GM19240 (cell line): ENCODE results near the gene HES4.

Source experiments
- DNase-seq: peaks from one replicate; pipeline ENCODE4 v3.0.0; 2011; ENCODE audit warnings: low spot score; ENCODE audit not compliant: insufficient read length

Gene HES4, protein sequence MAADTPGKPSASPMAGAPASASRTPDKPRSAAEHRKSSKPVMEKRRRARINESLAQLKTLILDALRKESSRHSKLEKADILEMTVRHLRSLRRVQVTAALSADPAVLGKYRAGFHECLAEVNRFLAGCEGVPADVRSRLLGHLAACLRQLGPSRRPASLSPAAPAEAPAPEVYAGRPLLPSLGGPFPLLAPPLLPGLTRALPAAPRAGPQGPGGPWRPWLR

DNA sequence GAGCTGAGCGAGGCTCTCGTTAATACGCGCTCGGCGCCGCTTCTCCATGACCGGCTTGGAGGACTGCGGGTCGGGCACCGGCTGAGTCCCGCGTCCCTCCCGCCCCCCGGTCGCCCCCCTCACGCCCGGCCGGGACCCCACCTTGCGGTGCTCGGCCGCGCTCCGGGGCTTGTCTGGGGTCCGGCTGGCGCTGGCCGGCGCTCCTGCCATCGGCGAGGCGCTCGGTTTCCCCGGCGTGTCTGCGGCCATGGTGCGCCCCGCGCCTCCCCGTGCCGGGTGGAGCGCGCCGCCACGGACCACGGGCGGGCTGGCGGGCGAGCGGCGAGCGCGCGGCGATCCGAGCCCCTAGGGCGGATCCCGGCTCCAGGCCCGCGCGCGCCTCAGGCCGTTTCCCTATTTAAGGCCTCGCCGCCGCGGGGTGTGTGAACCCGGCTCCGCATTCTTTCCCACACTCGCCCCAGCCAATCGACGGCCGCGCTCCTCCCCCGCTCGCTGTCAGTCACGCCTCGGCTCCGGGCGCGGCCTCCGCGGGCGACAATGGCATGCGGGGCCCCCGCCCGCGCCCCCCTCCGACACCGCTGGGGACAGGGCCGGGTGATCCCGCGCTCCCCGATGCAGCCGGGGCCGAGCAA, at the start of gene HES4:
TSS of gene HES4 (minus strand) at position 373 of the 632 bp plus-strand sequence. CDS start at position 249, 124 bp downstream.
- DNase-seq: no peak

DNA sequence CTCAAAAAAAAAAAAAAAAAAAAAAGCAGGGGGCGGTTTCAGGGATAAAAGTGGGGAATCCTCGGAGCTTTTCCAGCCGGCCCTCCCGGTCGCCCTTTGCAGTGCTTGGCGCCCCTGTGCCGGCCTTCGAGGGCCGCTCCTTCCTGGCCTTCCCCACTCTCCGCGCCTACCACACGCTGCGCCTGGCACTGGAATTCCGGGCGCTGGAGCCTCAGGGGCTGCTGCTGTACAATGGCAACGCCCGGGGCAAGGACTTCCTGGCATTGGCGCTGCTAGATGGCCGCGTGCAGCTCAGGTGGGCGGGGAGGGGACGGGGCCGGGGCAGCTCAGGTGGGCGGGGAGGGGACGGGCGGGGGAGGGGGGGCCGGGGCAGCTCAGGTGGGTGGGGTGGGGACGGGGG, 48.9 kb upstream of the HES4 start:
- DNase-seq: no peak

DNA sequence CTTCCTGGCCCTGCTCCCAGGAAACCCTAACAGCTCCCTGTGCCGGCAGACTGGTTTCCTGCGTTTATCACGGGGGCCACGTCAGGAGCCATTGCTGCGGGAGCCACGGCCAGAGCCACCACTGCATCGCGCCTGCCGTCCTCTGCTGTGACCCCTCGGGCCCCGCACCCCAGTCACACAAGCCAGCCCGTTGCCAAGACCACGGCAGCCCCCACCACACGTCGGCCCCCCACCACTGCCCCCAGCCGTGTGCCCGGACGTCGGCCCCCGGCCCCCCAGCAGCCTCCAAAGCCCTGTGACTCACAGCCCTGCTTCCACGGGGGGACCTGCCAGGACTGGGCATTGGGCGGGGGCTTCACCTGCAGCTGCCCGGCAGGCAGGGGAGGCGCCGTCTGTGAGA, 48.1 kb upstream of the HES4 start:
- no peak for DNase-seq

DNA sequence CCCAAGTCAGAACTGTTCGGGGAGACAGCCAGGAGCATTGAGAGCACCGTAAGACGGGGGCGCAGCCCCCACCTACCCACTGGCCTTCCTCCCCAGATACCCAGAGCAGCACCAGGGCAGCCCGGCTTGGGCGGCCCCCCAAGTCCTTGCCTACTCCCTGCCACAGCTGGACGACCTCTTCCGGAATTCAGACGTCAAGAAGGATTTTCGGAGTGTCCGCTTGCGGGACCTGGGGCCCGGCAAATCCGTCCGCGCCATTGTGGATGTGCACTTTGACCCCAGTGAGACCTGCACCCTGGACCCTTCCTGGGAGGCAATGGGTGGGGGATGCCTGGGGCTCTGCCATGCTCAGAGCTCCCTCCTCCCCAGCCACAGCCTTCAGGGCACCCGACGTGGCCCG, 47.5 kb upstream of the HES4 start:
- DNase-seq: no peak

DNA sequence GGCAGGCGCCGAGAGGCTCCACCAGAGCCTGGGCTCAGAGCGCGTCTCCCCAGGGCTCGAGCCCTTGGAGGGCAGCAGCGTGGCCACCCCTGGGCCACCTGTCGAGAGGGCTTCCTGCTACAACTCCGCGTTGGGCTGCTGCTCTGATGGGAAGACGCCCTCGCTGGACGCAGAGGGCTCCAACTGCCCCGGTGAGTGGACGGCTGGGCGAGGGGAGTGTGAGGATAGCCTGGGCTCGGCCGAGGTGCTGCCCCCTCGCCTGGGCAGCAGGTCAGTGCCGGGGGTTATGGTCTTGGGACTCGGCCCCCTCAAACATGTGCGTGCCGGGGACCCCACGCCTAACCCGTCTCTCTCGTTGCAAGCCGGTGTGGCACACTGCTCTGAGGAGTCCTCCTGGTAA, 46.9 kb upstream of the HES4 start:
- no peak for DNase-seq

DNA sequence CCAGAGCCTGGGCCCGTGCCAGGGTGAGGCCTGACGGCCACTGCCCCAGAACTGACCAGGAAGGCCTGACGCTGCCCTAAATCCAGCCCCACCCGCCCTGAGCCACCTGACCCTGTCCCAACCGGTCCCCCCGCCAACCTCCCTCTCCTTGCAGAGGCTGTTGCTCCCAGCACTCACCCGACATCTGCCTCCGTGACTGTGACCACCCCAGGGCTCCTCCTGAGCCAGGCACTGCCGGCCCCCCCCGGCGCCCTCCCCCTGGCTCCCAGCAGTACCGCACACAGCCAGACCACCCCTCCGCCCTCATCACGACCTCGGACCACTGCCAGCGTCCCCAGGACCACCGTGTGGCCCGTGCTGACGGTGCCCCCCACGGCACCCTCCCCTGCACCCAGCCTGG, 46.3 kb upstream of the HES4 start:
- no peak for DNase-seq

DNA sequence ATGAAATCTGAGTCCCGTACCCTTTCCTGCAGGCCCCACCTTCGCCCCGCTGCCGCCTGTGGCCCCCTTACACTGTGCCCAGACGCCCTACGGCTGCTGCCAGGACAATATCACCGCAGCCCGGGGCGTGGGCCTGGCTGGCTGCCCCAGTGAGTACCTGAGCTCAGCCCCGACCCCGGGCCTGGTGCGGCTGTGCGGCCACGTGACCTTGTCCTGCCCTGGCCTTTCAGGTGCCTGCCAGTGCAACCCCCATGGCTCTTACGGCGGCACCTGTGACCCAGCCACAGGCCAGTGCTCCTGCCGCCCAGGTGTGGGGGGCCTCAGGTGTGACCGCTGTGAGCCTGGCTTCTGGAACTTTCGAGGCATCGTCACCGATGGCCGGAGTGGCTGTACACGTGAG, 45.2 kb upstream of the HES4 start:
- DNase-seq: no peak

DNA sequence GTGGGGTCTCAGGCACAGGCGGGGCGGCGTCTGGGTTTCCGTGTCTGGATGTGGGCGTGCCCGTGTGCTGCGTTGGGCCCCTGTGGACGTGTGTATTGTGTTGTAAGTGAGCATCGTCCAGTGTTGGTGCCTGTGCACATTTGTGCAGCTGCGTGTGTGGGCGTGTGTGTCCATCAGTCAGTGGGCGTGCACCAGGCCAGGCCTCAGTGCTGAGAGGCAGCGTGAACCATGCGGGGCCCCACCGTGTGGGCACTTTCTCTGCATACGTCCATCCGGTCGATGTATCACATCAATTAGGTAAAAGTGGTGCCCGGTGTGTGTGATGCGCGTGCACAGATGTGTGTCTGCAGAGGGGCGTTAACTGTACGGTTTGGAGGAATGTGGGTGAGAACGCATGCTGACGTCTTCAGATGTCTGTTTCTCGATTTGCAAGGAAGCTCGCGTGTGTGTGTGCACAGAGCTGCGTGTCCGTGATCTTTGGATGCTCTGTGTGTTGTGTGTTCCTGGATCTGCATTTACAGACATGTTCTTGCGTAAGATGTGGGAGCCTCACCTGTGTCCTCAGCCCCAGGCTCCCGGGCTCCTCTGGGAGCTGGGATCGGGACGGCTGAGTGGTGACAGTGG, 44.7 kb upstream of the HES4 start:
- no peak for DNase-seq

DNA sequence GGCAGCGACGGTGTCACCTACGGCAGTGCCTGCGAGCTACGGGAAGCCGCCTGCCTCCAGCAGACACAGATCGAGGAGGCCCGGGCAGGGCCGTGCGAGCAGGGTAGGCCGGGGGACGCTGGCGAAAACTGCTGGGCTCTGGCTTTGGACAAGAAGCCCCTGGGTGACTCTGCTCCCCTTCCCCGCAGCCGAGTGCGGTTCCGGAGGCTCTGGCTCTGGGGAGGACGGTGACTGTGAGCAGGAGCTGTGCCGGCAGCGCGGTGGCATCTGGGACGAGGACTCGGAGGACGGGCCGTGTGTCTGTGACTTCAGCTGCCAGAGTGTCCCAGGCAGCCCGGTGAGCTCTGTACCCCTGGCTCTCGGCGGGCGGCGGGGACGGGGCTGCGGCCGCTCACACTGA, 44.0 kb upstream of the HES4 start:
- no peak for DNase-seq

DNA sequence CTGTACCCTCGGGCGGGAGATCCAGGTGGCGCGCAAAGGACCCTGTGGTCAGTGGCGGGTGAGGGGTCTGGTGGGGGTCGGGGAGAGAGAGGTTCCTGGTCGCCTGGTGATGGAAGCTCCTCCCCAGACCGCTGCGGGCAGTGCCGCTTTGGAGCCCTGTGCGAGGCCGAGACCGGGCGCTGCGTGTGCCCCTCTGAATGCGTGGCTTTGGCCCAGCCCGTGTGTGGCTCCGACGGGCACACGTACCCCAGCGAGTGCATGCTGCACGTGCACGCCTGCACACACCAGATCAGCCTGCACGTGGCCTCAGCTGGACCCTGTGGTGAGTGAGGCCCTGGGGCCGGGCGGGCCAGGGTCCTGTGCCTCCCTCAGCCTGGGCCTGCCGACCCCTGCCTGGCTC, 43.5 kb upstream of the HES4 start:
- DNase-seq: no peak

DNA sequence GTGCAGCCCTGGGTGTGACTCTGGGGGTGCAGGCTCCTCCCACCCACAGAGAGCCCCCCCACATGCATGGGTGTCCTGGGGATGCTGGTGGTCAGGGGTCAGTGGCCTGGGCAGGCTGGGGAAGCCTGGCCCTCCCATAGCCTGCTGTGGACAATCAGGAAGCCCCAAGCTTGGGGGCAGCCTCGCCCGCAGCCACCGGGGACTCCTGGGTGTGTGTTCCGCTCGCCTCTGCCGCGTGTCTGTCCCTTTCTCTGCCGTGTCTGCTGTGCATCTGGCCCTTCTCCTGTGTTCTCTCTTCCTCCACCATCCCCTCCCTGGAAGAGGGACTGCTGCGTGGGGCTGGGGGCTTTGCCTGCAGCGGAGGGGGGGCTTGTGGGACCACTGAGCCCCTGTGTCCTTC, 42.9 kb upstream of the HES4 start:
- no peak for DNase-seq

DNA sequence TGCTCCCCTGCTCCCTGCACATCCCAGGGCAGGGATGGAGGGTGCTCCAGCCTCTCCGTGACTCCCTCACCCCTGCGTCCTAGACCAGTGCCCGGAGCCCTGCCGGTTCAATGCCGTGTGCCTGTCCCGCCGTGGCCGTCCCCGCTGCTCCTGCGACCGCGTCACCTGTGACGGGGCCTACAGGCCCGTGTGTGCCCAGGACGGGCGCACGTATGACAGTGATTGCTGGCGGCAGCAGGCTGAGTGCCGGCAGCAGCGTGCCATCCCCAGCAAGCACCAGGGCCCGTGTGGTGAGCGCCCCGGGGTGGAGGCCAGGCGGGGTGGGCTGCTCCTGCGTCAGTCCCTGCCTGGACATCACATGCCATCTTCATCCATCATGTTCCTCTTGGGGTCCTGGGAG, 42.0 kb upstream of the HES4 start:
- no peak for DNase-seq

DNA sequence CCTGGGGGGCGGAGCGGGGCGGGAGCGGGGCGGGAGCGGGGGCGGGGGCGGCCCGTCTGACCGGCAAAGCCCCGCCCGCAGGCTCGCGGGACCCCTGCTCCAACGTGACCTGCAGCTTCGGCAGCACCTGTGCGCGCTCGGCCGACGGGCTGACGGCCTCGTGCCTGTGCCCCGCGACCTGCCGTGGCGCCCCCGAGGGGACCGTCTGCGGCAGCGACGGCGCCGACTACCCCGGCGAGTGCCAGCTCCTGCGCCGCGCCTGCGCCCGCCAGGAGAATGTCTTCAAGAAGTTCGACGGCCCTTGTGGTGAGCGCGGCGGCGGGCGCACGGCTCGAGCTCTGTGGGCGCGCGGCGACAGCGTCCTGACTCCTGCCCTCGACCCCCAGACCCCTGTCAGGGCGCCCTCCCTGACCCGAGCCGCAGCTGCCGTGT, 41.2 kb upstream of the HES4 start:
- DNase-seq: no peak

DNA sequence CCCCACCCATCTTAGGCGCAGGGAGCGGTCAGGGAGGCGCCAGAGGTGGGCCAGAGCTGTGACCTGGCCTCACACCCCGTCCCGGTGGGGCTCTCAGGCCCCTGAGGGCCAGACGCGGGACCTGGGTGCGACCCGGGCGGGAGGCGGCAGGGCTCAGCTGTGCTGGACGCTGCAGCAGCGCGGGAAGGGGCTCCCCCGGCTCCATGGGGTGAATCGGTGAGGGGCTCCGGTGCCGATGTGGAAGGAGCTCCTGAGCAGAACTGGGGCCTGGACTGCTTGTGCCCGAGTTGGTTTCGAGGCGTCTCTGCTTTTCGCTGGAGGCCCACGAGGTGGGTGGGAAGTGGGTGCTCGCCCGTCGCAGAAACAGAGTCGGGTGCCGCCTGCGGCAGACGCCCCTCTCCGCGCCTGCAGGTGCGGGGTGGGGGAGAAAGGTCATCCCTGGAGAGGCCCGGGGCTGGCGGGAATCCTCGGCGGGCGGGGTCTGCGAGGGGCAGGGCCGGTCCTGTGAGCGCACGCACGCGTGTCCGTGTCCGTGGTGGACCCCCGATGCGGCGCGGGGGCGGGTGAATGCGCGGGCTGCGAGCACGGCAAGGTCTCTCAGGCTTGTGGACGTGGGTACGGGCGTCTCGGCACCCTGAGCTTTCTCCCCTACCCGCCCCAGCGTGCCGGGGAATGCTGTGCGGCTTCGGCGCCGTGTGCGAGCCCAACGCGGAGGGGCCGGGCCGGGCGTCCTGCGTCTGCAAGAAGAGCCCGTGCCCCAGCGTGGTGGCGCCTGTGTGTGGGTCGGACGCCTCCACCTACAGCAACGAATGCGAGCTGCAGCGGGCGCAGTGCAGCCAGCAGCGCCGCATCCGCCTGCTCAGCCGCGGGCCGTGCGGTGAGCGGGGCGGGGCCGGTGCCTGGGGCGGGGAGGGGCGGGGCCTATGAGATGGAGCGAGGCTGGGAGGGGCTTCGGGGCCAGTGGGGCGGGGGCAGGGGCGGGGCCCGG, 40.4 kb upstream of the HES4 start:
- DNase-seq: peak; percentile 90

DNA sequence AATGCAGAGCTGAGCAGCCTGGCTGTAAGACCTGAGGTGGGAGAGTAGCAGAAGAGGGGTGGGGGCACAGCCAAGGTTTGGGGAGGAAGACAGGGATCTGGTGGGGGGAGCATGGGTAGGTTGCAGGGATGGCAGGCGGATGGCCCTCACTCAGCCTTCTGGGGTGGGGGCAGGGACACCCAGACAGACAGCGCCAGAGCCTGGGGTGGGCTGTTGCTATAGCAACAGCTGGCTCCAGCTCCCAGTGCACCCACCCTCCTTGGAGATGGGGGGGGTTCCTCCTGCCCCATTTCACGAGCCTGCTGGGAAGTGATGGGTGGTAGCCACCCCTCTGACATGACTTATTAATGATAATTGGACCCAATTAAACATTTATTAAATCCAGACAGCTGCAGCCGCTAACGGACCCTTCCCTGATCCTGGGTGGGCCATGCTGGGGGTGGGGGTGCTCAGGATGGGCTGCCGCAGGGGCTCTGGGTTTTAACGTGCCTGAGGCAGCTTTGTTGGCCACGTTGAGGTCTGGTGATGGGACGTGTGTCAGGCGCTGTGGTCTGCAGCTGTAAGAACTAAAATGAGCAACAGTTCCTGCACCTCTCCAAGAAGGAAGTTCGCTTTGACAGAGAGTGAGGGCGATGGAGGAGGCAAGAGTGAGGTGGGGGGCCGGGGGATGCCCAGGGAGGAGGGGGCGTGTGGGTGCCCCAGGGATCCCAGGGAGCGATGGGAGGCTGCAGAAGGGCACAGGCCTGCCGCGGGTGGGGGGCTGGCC, 39.4 kb upstream of the HES4 start:
- no peak for DNase-seq

DNA sequence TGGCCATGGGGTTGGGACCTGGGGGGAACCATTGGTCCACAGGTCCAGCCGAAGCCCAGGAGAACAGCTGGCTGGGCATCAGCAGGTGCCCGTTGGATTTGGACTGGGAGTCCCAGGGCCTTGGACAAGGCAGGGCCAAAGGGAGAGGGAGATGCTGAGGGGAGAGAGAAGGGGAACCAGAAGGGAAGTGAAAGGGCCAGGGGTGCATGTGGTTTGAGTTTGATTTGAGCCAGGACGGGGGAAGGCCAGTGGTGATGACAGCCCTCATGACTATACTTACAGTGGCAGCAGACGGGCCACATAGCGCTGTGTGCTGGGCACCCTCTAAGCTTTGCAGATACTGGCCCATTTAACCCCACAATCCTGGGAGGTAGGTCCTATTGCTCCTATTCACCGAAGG, 38.8 kb upstream of the HES4 start:
- DNase-seq: no peak

DNA sequence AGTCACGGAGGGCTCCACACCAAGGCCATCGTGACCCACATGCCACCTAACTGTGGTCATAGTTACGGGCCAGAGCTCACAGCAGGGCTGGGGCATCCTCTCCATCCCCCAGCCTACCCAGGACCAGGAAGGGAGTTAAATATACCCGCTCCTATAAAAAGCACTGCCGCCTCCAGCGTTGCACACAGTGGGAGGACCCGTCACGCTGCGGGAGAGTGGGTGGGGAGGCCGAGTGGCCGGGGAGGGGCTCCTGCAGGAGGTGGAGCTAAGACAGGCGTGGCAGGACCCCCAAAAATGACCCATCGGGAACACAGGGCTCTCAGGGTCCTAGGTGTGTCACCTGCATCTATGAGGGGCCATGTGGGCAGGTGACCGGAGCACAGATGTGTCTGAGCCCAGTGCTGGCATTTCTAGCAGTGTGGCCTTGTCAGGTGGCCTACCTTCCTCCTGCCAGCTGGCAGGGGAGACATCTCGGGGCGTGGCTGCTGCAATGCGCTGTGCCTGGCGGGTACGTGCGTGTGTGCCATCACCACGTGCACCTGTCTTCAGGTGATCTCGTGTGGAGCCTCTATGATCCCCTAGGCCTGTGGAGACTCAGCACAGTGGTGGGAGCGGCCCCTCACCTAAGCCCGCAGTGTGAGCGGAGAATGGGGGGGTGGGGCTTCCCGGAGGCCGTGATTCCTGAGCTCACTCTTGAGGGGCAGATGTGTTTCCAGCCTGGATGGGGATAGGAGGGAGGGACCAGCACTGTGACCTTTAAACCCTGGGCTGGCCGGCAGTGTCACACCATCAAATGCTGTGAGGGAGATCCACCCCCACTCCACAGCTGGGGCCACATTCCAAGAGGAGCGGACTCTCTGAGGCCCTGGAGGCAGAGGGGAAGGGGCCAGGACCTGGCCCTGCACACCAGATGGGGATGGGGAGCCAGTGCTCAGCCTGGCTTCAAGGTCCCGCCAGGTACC, 37.8 kb upstream of the HES4 start:
- DNase-seq: no peak

DNA sequence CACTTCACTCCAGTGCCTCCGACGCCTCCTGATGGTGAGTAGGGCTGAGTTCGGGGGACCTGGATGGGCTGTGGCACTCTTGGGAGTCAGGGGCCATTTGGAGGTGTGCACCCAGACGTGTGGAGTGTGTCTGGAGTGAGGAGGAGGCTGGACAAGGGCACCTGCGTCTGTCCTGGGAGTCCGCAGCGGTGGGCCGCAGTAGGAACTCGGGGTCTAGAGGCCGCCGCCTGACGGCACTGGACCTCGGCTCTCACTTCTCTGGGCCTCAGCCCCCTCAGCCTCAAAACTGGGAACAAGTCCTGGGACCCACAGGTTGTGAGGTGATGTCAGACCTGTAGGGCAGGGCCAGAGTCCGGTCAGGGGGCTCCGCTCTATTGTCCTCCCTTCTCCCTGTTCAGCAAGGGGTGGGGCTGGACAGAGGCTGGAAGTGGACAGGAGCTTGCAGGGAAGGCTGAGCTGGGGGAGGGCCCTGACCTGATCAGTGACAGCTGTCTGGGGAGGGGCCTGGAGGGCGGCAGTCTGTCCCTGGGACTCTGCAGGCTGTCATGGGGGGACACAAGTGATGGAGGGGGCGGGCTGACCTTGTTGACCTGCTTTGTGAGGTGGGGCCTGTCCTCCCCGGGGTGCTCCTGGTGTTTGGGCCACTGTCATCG, 35.5 kb upstream of the HES4 start:
- DNase-seq: no peak

DNA sequence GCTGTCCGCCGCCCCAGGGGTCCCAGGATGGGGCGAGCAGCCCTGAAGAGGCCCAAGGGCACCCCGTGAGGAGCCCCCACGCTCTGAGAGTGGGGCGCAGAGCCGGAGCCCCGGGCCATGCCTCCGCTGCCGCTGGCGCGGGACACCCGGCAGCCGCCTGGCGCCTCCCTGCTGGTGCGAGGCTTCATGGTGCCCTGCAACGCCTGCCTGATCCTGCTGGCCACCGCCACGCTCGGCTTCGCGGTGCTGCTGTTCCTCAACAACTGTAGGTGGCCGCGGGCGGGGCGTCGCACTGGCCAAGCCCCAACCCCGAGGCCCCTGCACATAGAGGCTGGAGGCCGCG, 34.5 kb upstream of the HES4 start:
- no peak for DNase-seq
